Measurements from ENCODE around the gene SASH1.
A peak's percentile ranks its signal among the peaks of the same experiment; 100 is the strongest.

DNA sequence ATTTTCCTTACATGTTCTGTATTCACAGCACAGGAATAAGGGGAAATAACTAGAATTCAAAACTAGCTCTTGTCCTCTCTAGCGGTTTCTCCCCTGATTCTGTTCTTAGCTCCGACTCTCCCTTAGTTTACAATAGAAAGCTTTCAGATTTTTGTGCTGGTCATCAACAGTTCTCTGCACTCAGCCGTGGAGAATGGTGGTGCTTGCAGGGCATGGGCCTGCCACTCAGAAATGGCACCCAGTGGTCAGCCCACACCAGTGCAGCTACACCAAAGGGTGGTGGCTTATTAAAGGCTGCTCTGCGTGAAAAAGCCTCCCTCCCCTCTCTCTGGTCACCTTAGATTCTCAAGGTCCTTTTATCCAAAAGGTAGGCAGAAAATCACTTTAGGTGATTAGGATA lies 123.5 kb downstream of the SASH1 start:
- TF ChIP-seq, protein P1, sequence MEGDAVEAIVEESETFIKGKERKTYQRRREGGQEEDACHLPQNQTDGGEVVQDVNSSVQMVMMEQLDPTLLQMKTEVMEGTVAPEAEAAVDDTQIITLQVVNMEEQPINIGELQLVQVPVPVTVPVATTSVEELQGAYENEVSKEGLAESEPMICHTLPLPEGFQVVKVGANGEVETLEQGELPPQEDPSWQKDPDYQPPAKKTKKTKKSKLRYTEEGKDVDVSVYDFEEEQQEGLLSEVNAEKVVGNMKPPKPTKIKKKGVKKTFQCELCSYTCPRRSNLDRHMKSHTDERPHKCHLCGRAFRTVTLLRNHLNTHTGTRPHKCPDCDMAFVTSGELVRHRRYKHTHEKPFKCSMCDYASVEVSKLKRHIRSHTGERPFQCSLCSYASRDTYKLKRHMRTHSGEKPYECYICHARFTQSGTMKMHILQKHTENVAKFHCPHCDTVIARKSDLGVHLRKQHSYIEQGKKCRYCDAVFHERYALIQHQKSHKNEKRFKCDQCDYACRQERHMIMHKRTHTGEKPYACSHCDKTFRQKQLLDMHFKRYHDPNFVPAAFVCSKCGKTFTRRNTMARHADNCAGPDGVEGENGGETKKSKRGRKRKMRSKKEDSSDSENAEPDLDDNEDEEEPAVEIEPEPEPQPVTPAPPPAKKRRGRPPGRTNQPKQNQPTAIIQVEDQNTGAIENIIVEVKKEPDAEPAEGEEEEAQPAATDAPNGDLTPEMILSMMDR (IDR thresholded peaks at IDR 0.05), result peak in 1 of 5 experiments; percentile 8
- no peak for TF ChIP-seq EP300 (IDR thresholded peaks at IDR 0.05)

Measured in tibial nerve (tissue), 4 donors.